ENCODE results near the gene ASTN2.

DNA sequence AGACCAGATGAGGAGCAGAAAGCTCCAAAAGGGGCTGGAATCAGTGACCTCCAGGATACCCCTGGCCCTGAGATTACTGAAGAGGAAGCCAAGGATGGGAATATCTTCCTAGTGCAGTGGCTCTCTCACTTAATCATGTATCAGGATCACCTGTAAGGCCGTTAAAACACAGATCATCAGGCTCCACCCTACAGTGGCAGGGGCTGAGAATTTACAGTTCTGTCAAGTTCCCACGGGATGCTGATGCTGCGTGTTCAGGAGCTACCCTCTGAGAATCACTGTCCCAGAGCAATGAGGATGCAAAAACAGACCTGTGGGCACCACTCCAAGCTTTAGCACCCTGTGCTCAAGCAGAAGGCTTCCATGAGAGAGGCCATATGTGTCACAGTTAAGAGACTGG is 291.9 kb downstream of the ASTN2 start:
- TF ChIP-seq POLR2A (IDR thresholded peaks at IDR 0.05; ENCODE audit: low read length) (no peak), GATA1 (IDR thresholded peaks at IDR 0.05; ENCODE audit: low read depth, low read length) (no peak)

Data from erythroblast (primary cell).